HCT116 (cell line): ENCODE data around the gene CHRM3. TPM values are rescaled to one million over a fixed set of nuclear protein-coding genes. Genes with fewer than 3 reads are reported as not detected.

Source experiments
- ATAC-seq: fragments of 200-7000 bp; cut with Tn5 transposase; 2 replicates; pipeline ENCODE4 v1.9.1; 2020; ENCODE audit warnings: mild to moderate bottlenecking, moderate library complexity
- BruUV-seq: library from RNA; stranded (reverse); fragments of 400-500 nt; replicated peaks from 2 replicates; lab custom pipeline; 2021; lab: Mats Ljungman, UMichigan
- CTCF ChIA-PET: fragments of 300-600 bp; sonication (Branson Sonifier 250); formaldehyde crosslinking; loops from one replicate; lab custom pipeline; 2021; ENCODE audit warnings: antibody characterized with exemption; lab: Charles Lee
- POLR2A ChIA-PET: fragments of 300-600, 350-600 bp; sonication (Branson Sonifier 250); formaldehyde crosslinking; loops from one replicate; lab custom pipeline; 2021; ENCODE audit warnings: antibody characterized with exemption; lab: Charles Lee
- RAD21 ChIA-PET, 2 experiments: fragments of 300-600 bp; sonication (Branson Sonifier 250); formaldehyde crosslinking; loops; one replicate each; lab custom pipeline; 2023; ENCODE audit warnings: low total read pairs in 2 of 2; ENCODE audit not compliant: uncharacterized antibody in 2 of 2, unreplicated experiment in 2 of 2, low non-redundant PET in 1 of 2; lab: Charles Lee
- DNase-seq: peaks from one replicate; pipeline ENCODE4 v3.0.0-alpha.2; 2010; ENCODE audit warnings: low read depth, low spot score
- H2AFZ ChIP-seq: fragments of 200-600 bp; shearing (Covaris generic), sonication (generic); 2 replicates; pipeline ENCODE4 v1.6.1; 2017; ENCODE audit warnings: low read depth, mixed run types, mixed read lengths, antibody characterized with exemption, low read length; ENCODE audit not compliant: poor library complexity, severe bottlenecking
- H3K27ac ChIP-seq: 2 replicates; pipeline ENCODE4 v1.5.1; 2012; ENCODE audit warnings: low read depth, low read length
- H3K27me3 ChIP-seq: fragments of 200-600 bp; sonication (generic); 2 replicates; pipeline ENCODE4 v1.6.1; 2016; ENCODE audit warnings: mixed run types, low read length, mixed read lengths; ENCODE audit not compliant: insufficient read depth
- H3K36me3 ChIP-seq, 2 experiments: fragments of 200-500 bp in 1 of 2; fragments of 200-600 bp in 1 of 2; sonication (Bioruptor generic) in 1 of 2; sonication (generic) in 1 of 2; 2 replicates each; pipeline versions ENCODE4 v1.5.1 to v1.6.1; 2014 to 2016; ENCODE audit warnings: low read length in 2 of 2, inconsistent platforms in 1 of 2, mixed read lengths in 1 of 2, mixed run types in 1 of 2; ENCODE audit not compliant: insufficient read depth in 2 of 2, control insufficient read depth in 1 of 2
- H3K4me1 ChIP-seq, 2 experiments: fragments of 200-600 bp in 1 of 2; sonication (generic) in 1 of 2; 2 replicates each; pipeline versions ENCODE4 v1.5.1 to v1.6.1; 2012 to 2017; ENCODE audit warnings: low read length in 2 of 2, inconsistent platforms in 1 of 2, mild to moderate bottlenecking in 1 of 2, mixed read lengths in 1 of 2, mixed run types in 1 of 2, moderate library complexity in 1 of 2; ENCODE audit not compliant: insufficient read depth in 2 of 2, control insufficient read depth in 1 of 2
- H3K4me2 ChIP-seq: fragments of 200-600 bp; sonication (generic); 2 replicates; pipeline ENCODE4 v1.6.1; 2017; ENCODE audit warnings: mixed run types, low read length, mixed read lengths
- H3K4me3 ChIP-seq, 2 experiments: fragments of 200-600 bp in 1 of 2; sonication (generic) in 1 of 2; replicated peaks in 1 of 2; 2 replicates each; pipeline ENCODE4 v1.5.1; 2011 to 2016; ENCODE audit warnings: low read length in 2 of 2, control low read depth in 1 of 2, low read depth in 1 of 2, mild to moderate bottlenecking in 1 of 2, mixed read lengths in 1 of 2, mixed run types in 1 of 2
- H3K79me2 ChIP-seq: fragments of 200-600 bp; sonication (generic); 2 replicates; pipeline ENCODE4 v1.6.1; 2017; ENCODE audit warnings: mild to moderate bottlenecking, mixed run types, low read length, moderate library complexity, mixed read lengths; ENCODE audit not compliant: insufficient read depth
- H3K9ac ChIP-seq: fragments of 200-600 bp; sonication (generic); 2 replicates; pipeline ENCODE4 v1.6.1; 2016; ENCODE audit warnings: low read length, mixed read lengths
- H3K9me2 ChIP-seq: fragments of 200-600 bp; sonication (generic), shearing (Covaris generic); 2 replicates; pipeline ENCODE4 v1.6.1; 2017; ENCODE audit warnings: mixed run types, mild to moderate bottlenecking, moderate library complexity; ENCODE audit not compliant: insufficient read depth
- H3K9me3 ChIP-seq, 2 experiments: fragments of 200-500 bp in 1 of 2; fragments of 200-600 bp in 1 of 2; sonication (Bioruptor generic) in 1 of 2; sonication (generic) in 1 of 2; 2 replicates each; pipeline ENCODE4 v1.6.1; 2014 to 2017; ENCODE audit warnings: low read length in 2 of 2, mixed read lengths in 2 of 2, inconsistent platforms in 1 of 2, low read depth in 1 of 2, mild to moderate bottlenecking in 1 of 2, mixed run types in 1 of 2, moderate library complexity in 1 of 2; ENCODE audit not compliant: control insufficient read depth in 1 of 2, insufficient read depth in 1 of 2
- H4K20me1 ChIP-seq: fragments of 200-600 bp; sonication (generic), shearing (Covaris generic); 2 replicates; pipeline ENCODE4 v1.6.1; 2017; ENCODE audit warnings: mixed run types, mild to moderate bottlenecking, moderate library complexity; ENCODE audit not compliant: insufficient read depth
- CBX3 ChIP-seq: IDR thresholded peaks from 2 replicates; pipeline ENCODE4 v1.6.1; 2012; ENCODE audit warnings: low read depth
- ELF1 ChIP-seq: IDR thresholded peaks from 2 replicates; pipeline ENCODE4 v1.6.1; 2012; ENCODE audit warnings: low read depth, borderline replicate concordance
- EZH2 ChIP-seq: fragments of 200-600 bp; sonication (generic); IDR thresholded peaks from 2 replicates; pipeline ENCODE4 v1.6.1; 2017; ENCODE audit warnings: antibody characterized with exemption, mixed run types
- JUND ChIP-seq: IDR thresholded peaks from 2 replicates; pipeline ENCODE4 v1.6.1; 2012
- MAX ChIP-seq: IDR thresholded peaks from 2 replicates; pipeline ENCODE4 v1.6.1; 2012
- TCF7L2 ChIP-seq: IDR thresholded peaks from 2 replicates; pipeline ENCODE4 v1.7.0; 2011; ENCODE audit warnings: borderline replicate concordance, inconsistent platforms; ENCODE audit not compliant: insufficient read depth, insufficient read length; ENCODE audit errors: extremely low read depth
- ZBTB33 ChIP-seq: IDR thresholded peaks from 2 replicates; pipeline ENCODE4 v1.6.1; 2011; ENCODE audit warnings: mild to moderate bottlenecking, low read length, moderate library complexity; ENCODE audit not compliant: insufficient replicate concordance; ENCODE audit errors: extremely low read depth
- ZFX ChIP-seq: fragments of 450-650 bp; IDR thresholded peaks from 2 replicates; pipeline ENCODE4 v1.6.1; 2017
- ZNF274 ChIP-seq: fragments of 200-500 bp; sonication (Bioruptor generic); IDR thresholded peaks from 2 replicates; pipeline ENCODE4 v1.6.1; 2014; ENCODE audit warnings: mild to moderate bottlenecking, low read depth, low read length, inconsistent platforms
- intact Hi-C: fragments of 100-400 bp; cut with micrococcal nuclease; formaldehyde crosslinking; loops from 2 replicates; pipeline ENCODE4 v1.10.0; 2022
- total RNA-seq: library from RNA; stranded (reverse); gene quantifications from one replicate; pipeline ENCODE4 v1.2.1, GENCODE V29; 2021; ENCODE audit not compliant: unreplicated experiment

CHRM3 gene
- total RNA-seq, 1 experiment from 2014 or later, result 0.15 TPM

DNA sequence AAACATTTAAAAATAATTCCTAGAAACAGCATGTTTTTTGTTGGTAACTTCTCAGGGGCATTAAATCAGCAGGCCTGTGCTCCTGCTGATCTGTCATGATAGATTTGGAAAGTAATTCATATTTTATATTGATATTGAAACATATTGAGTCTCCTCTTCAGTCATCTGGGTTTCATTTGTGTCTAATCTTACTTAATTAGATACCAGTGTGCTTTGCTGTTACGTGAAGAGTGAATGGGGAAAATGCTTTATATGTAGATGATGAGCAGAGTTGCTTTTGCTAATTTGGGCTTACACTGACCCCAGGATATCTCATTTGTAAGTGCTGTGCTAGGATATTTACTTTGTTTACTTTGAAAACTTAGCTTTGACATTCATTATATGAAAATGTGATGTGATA lies 45.9 kb downstream of the CHRM3 start:
- Histone ChIP-seq H3K9ac (no peak overlapping the region), H3K4me2 (no peak overlapping the region), H3K36me3 (no peaks in the 10 kb centered on the region), H3K9me2 (no peaks in the 10 kb centered on the region), H3K9me3 (peaks cover 15 to 23% of the 10 kb centered on the region in 2 experiments; a peak in 2 of 4 replicates), H3K27me3 (no peaks in the 10 kb centered on the region), H3K4me3 (no peak overlapping the region), H3K79me2 (no peaks in the 10 kb centered on the region), H4K20me1 (no peaks in the 10 kb centered on the region), H3K27ac (no peak overlapping the region), H2AFZ (no peak overlapping the region), H3K4me1 (no peaks in the 10 kb centered on the region)
- ChIA-PET CTCF (no interaction called here), POLR2A (no interaction called here), RAD21 (no interaction called here)
- ATAC-seq (no peak), DNase-seq (no peak)
- intact Hi-C loops, result no loop called here
- TF ChIP-seq ZBTB33, result no peak
- no peak for TF ChIP-seq MAX
- TF ChIP-seq EZH2, result no peak
- TF ChIP-seq TCF7L2, result no peak
- TF ChIP-seq ZFX, result no peak
- TF ChIP-seq JUND, result no peak
- no peak for TF ChIP-seq ZNF274
- TF ChIP-seq CBX3, result no peak
- TF ChIP-seq ELF1, result no peak
- BruUV-seq, result no TSS peak
